Inferior parietal cortex (tissue), 1 donor: ENCODE data around the gene ICAM5.
A peak's percentile ranks its signal among the peaks of the same experiment; 100 is the strongest.

Source experiments
- DNase-seq: peaks from one replicate; pipeline ENCODE4 v3.0.0-alpha.2; 2016; ENCODE audit errors: extremely low spot score

Gene ICAM5

GRCh38 chr19:10339977-10340376 is 50.2 kb downstream of the ICAM5 start:
- DNase-seq = no peak

GRCh38 chr19:10343495-10343894 is 53.7 kb downstream of the ICAM5 start:
- DNase-seq = no peak

GRCh38 chr19:10344780-10345179 is 55.0 kb downstream of the ICAM5 start:
- DNase-seq = peak; percentile 24
